Gastroesophageal sphincter (tissue), 4 donors: ENCODE measurements around the gene TBC1D14. TPM values are rescaled to one million over a fixed set of nuclear protein-coding genes. Genes with fewer than 3 reads are reported as not detected.
"Not testable (repeated sequence)": the region's sequence is repeated elsewhere in the genome, so short reads cannot be mapped to it uniquely, and the experiment has no call there.

Experiments used
- ATAC-seq: fragments of 150-250 bp; one replicate; pipeline ENCODE4 v1.9.1; 2016; ENCODE audit warnings: mild to moderate bottlenecking, moderate library complexity
- H3K27ac ChIP-seq, 4 donors: fragments of 200-600 bp; sonication (generic) in 3 of 4; 1 replicate in 3 of 4; 2 replicates in 1 of 4; pipeline ENCODE4 v1.5.1; 2016 to 2019
- H3K27me3 ChIP-seq: fragments of 200-600 bp; sonication (generic); one replicate; pipeline ENCODE4 v1.5.1; 2019
- H3K36me3 ChIP-seq, 2 donors: fragments of 200-600 bp; sonication (generic); one replicate each; pipeline ENCODE4 v1.5.1; 2019; ENCODE audit warnings: control low read depth in 1 of 2
- H3K4me1 ChIP-seq, 3 donors: fragments of 200-600 bp; sonication (generic); 1 replicate in 2 of 3; 2 replicates in 1 of 3; pipeline ENCODE4 v1.5.1; 2016 to 2019; ENCODE audit warnings: control low read depth in 2 of 3
- H3K4me3 ChIP-seq, 2 donors: fragments of 200-600 bp; sonication (generic); one replicate each; pipeline ENCODE4 v1.5.1; 2019; ENCODE audit warnings: mild to moderate bottlenecking in 1 of 2, moderate library complexity in 1 of 2
- H3K9me3 ChIP-seq, 3 donors: fragments of 200-600 bp; sonication (generic); one replicate each; pipeline ENCODE4 v1.5.1; 2017 to 2019; ENCODE audit warnings: control low read depth in 2 of 3
- EP300 ChIP-seq: sonication (generic); formaldehyde crosslinking; IDR thresholded peaks from one replicate; pipeline ENCODE4 v1.6.1; 2017; ENCODE audit warnings: antibody characterized with exemption, mild to moderate bottlenecking
- POLR2A ChIP-seq, 2 donors: fragments of 450-650 bp; IDR thresholded peaks; one replicate each; pipeline ENCODE4 v1.6.1; 2017; ENCODE audit warnings: antibody characterized with exemption in 2 of 2, mild to moderate bottlenecking in 2 of 2, moderate library complexity in 1 of 2
- POLR2AphosphoS5 ChIP-seq: sonication (generic); formaldehyde crosslinking; IDR thresholded peaks from one replicate; pipeline ENCODE4 v1.6.1; 2017; ENCODE audit warnings: antibody characterized with exemption
- WGBS, 2 donors: methylation state at CpG; one replicate each; pipeline ENCODE4 v1.1.5; 2018; ENCODE audit warnings: low coverage in 1 of 2; 5-methylcytosine and 5-hydroxymethylcytosine counted together
- total RNA-seq, 4 donors: library from RNA; depleted of rRNA; stranded (reverse); fragments of >200 nt; gene quantifications; one replicate each; pipeline ENCODE4 v1.1.0, GENCODE V29; 2016
- TF ChIP-seq, protein P1 (sequence below), 4 experiments: fragments of 200-600 bp in 2 of 4; fragments of 450-650 bp in 2 of 4; sonication (generic) in 1 of 4; IDR thresholded peaks; one replicate each; pipeline ENCODE4 v1.5.1; 2017 to 2019; ENCODE audit warnings: antibody characterized with exemption in 4 of 4, mild to moderate bottlenecking in 2 of 4, moderate library complexity in 2 of 4

TBC1D14 gene
- total RNA-seq, 4 donors from 2014 or later, result 42.5 to 54.2 (median 45.0) TPM

DNA sequence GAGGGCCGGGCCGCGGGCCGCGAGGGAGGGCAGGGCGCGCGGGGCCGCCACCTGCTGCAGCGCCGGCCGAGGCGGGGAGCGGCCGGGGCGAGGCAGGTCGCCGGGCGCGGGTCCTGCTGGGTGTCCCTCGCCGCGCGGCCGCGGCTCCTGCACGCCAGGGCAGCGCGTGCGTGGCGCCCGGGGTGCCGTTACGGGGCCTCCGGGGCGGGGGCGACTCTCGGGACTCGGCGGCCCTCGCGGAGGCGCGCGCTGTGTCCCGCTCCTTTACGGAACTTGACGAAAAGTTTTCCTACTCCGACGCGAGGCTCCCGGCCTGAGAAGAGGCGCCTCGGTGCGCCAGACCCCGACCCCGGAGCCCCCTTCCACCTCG is 329 bp downstream of the TBC1D14 start:
- Histone ChIP-seq H3K4me1 (peaks cover 0 to 64% (median 22%) of the 10 kb centered on the region in 3 donors), H3K27ac (peak overlapping the region in 3 of 4 donors; percentile 96 to 100 (median 99)), H3K4me3 (peak overlapping the region; percentile 64 to 90), H3K9me3 (no peaks in the 10 kb centered on the region), H3K27me3 (peaks cover 12% of the 10 kb centered on the region), H3K36me3 (no peaks in the 10 kb centered on the region)
- WGBS, 2 donors, result no CpG with 5 or more reads among the region's 58 CpGs
- TF ChIP-seq POLR2A (IDR thresholded peaks at IDR 0.05), result no peak
- TF ChIP-seq, protein P1, sequence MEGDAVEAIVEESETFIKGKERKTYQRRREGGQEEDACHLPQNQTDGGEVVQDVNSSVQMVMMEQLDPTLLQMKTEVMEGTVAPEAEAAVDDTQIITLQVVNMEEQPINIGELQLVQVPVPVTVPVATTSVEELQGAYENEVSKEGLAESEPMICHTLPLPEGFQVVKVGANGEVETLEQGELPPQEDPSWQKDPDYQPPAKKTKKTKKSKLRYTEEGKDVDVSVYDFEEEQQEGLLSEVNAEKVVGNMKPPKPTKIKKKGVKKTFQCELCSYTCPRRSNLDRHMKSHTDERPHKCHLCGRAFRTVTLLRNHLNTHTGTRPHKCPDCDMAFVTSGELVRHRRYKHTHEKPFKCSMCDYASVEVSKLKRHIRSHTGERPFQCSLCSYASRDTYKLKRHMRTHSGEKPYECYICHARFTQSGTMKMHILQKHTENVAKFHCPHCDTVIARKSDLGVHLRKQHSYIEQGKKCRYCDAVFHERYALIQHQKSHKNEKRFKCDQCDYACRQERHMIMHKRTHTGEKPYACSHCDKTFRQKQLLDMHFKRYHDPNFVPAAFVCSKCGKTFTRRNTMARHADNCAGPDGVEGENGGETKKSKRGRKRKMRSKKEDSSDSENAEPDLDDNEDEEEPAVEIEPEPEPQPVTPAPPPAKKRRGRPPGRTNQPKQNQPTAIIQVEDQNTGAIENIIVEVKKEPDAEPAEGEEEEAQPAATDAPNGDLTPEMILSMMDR (IDR thresholded peaks at IDR 0.05), result no peak
- no peak for TF ChIP-seq EP300
- TF ChIP-seq POLR2AphosphoS5, result no peak
- ATAC-seq, result peak; percentile 42

- TF ChIP-seq, protein P1 (IDR thresholded peaks at IDR 0.05), result peak in 1 of 4 experiments; percentile 14
- TF ChIP-seq POLR2AphosphoS5, result no peak
- Histone ChIP-seq H3K36me3 (no peaks in the 10 kb centered on the region), H3K27ac (peak overlapping the region in 3 of 4 donors; percentile 96 to 100 (median 99)), H3K4me3 (peak overlapping the region; percentile 64 to 90), H3K27me3 (peaks cover 12% of the 10 kb centered on the region), H3K4me1 (peaks cover 0 to 69% (median 22%) of the 10 kb centered on the region in 3 donors), H3K9me3 (no peaks in the 10 kb centered on the region)
- WGBS, 2 donors, result 38 to 65% methylated on average over 4 to 9 of the region's 31 CpGs
- ATAC-seq, result no peak
Observed at GRCh38 chr4:6910340-6910959, 824 bp downstream of the TBC1D14 start.

- Histone ChIP-seq H3K4me3 (peak overlapping the region; percentile 64 to 90), H3K9me3 (no peaks in the 10 kb centered on the region), H3K27ac (peak overlapping the region in 3 of 4 donors; percentile 96 to 100 (median 99)), H3K36me3 (no peaks in the 10 kb centered on the region), H3K27me3 (peaks cover 4% of the 10 kb centered on the region), H3K4me1 (peaks cover 0 to 76% (median 26%) of the 10 kb centered on the region in 3 donors)
- TF ChIP-seq, protein P1 (IDR thresholded peaks at IDR 0.05), result no peak
- TF ChIP-seq POLR2A (IDR thresholded peaks at IDR 0.05) (no peak), POLR2AphosphoS5 (no peak), EP300 (no peak)
- ATAC-seq, result no peak
- 86 to 92% methylated on average over 7 to 14 of the region's 15 CpGs for WGBS, 2 donors
Observed at GRCh38 chr4:6910960-6911874, 1.6 kb downstream of the TBC1D14 start.

DNA sequence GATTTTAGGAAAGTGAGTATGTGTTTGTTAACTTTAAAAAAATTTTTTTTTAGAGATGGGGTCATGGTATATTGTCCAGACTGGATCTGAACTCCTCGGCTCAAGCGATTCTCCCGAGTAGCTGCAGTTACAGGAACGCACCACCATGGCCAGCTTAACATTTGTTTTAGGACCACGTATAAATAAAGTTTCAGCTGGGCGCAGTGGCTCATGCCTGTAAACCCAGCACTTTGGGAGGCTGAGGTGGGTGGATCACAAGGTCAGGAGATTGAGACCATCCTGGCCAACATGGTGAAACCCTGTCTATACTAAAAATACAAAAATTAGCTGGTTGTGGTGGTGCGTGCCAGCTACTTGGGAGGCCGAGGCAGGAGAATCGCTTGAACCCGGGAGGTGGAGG is 2.3 kb downstream of the TBC1D14 start:
- WGBS, 2 donors, result 86 to 91% methylated on average over 6 to 9 of the region's 10 CpGs
- Histone ChIP-seq H3K27ac (peak overlapping the region in 2 of 4 donors; percentile 9 to 100), H3K4me1 (peaks cover 0 to 83% (median 31%) of the 10 kb centered on the region in 3 donors)

DNA sequence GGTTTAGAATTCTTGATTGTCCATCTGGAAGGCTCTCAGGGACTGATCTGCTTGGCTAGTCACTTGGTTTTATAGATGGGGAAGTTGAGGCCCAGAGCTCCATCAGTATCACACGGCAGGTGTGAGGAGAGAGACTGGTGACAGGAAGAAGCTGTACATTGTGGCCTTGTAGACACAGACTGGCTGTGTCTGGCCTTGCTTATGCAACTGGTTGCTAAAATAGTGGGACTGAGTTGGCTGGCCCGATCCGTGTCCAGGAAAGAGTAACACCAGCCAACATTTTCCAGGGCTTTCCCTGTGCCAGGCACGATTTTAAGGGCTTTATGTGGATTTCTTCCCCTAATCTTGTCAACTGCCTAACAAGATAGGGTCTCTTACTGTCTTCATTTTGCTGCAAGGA is 2.8 kb downstream of the TBC1D14 start:
- Histone ChIP-seq H3K27ac (peak overlapping the region in 1 of 4 donors; percentile 9), H3K27me3 (no peaks in the 10 kb centered on the region), H3K36me3 (no peaks in the 10 kb centered on the region), H3K4me1 (peaks cover 4 to 87% (median 37%) of the 10 kb centered on the region in 3 donors), H3K4me3 (no peak overlapping the region), H3K9me3 (no peaks in the 10 kb centered on the region)
- WGBS, 2 donors, result 31 to 58% methylated on average over 2 to 3 of the region's 4 CpGs
- no peak for TF ChIP-seq POLR2A (IDR thresholded peaks at IDR 0.05)
- TF ChIP-seq EP300, result no peak
- no peak for TF ChIP-seq POLR2AphosphoS5
- TF ChIP-seq, protein P1 (IDR thresholded peaks at IDR 0.05), result no peak
- ATAC-seq, result no peak

More for the DNA sequence above, 2.3 kb downstream of the TBC1D14 start:
- H3K4me3 ChIP-seq, result peak overlapping the region in 1 of 2 donors; percentile 90
- ATAC-seq, H3K36me3 ChIP-seq, H3K9me3 ChIP-seq, H3K27me3 ChIP-seq: not testable (repeated sequence)
